ENCODE results near the gene FTO.

- TF ChIP-seq CTCF (IDR thresholded peaks at IDR 0.05), result no peak
- TF ChIP-seq ZFX (IDR thresholded peaks at IDR 0.05; ENCODE audit: borderline replicate concordance), result no peak
These were observed 52.5 kb downstream of the FTO start for GRCh38 chr16:53756275-53756996.
